Measurements from ENCODE around the gene TMTC4.

- TF ChIP-seq CTCF (conservative IDR thresholded peaks at IDR 0.05; ENCODE audit: low read depth, low read length) (peak; percentile 71), SMC3 (IDR thresholded peaks at IDR 0.05; ENCODE audit: low read depth, low read length) (0 out of 2 replicates have a peak, but pooled peaks have one; percentile 17), MXI1 (IDR thresholded peaks at IDR 0.05; ENCODE audit: borderline replicate concordance, low read depth, low read length) (0 out of 2 replicates have a peak, but pooled peaks have one; percentile 33), USF2 (IDR thresholded peaks at IDR 0.05; ENCODE audit: low read depth, low read length) (peak; percentile 57), RFX5 (IDR thresholded peaks at IDR 0.05; ENCODE audit: low read depth, low read length) (no peak), POLR2A (IDR thresholded peaks at IDR 0.05; ENCODE audit: low read depth, low read length) (no peak), MAZ (IDR thresholded peaks at IDR 0.05; ENCODE audit: borderline replicate concordance, low read depth, low read length) (no peak; the same call in 1 of the 2 replicates), MAFK (IDR thresholded peaks at IDR 0.05; ENCODE audit: low read depth, low read length) (no peak)
Measured at GRCh38 chr13:100588331-100589177, 86.0 kb downstream of the TMTC4 start, which contains the start of gene GGACT.

Data from IMR-90 (cell line).